ENCODE measurements around the gene PIAS2.
"Not testable (repeated sequence)": the region's sequence is repeated elsewhere in the genome, so short reads cannot be mapped to it uniquely, and the experiment has no call there.

Gene PIAS2

GRCh38 chr18:46833899-46834298 is 83.4 kb downstream of the PIAS2 start:
- DNase-seq (ENCODE audit: low read depth in 2 of 2, low spot score in 1 of 2) = no peak

DNA sequence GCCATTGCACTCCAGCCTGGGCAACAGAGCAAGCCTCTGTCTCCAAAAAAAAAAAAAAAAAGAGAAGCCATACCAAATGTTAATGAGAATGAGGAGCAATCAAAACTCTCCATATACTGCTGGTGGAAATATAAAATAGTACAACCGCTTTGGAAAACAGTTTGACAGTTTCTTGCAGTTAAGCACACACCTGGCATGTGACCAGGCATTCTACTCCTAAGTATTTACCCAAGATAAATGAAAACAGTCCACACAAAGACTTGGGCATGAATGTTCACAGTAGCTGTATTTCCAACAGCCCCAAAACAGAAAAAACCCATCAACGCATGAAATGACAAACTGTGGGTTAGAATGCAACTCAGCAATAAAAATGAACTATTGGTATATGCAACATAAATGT is 84.5 kb downstream of the PIAS2 start:
- no peak for DNase-seq (ENCODE audit: low read depth in 2 of 2, low spot score in 1 of 2)

DNA sequence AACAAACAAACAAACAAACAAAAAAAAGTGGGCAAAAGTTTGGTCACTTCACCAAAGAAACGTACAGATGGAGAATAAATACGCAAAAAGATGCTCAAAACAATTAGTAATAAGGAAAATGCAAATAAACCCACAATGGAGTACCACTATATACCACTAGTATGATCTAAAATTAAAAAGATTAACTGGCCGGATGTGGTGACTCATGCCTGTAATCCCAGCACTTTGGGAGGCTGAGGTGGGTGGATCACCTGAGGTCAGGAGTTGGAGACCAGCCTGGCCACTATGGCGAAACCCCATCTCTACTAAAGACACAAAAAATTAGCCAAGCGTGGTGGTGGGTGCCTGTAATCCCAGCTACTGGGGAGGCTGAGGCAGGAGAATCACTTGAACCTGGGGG is 84.9 kb downstream of the PIAS2 start:
- DNase-seq (ENCODE audit: low read depth in 2 of 2, low spot score in 1 of 2) = not testable (repeated sequence)

DNA sequence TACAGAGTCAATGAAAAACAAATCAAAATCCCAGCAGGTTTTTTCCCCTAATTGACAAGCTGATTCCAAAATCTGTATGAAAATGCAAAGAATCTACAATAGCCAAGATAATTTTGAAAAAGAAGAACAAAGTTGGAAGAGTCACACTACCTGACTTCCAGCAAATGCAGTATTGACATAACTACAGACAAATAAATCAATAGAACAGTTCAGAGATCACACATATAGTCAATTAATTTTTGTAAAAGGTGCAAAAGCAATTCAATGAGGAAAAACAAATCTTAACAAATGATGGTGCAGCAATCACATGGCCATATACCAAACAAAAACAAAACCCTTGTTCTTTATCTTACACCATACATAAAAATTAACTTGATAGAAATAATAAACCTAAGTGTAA is 85.9 kb downstream of the PIAS2 start:
- DNase-seq (ENCODE audit: low read depth in 2 of 2, low spot score in 1 of 2) = no peak

DNA sequence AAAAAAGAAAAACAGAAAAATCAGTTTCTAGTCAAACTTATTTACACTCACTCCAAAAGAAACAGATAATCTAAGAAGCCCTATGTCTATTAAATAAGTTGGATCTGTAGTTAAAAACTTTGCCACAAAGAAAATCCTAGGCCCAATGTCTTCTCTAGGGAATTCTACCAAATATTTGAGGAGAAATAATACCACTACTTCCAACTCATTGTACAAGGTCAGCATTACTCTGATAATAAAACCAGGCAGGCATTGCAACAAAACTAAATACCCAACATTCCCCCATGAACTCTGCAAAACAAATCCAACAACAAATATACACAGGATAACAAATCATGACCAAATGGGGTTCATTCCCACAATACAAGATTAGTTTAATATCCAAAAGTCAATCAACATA is 86.7 kb downstream of the PIAS2 start:
- DNase-seq (ENCODE audit: low read depth in 2 of 2, low spot score in 1 of 2) = no peak

GRCh38 chr18:46829947-46830346 is 87.4 kb downstream of the PIAS2 start:
- no peak for DNase-seq (ENCODE audit: low read depth in 2 of 2, low spot score in 1 of 2)

GRCh38 chr18:46829531-46829930 is 87.8 kb downstream of the PIAS2 start:
- no peak for DNase-seq (ENCODE audit: low read depth in 2 of 2, low spot score in 1 of 2)

DNA sequence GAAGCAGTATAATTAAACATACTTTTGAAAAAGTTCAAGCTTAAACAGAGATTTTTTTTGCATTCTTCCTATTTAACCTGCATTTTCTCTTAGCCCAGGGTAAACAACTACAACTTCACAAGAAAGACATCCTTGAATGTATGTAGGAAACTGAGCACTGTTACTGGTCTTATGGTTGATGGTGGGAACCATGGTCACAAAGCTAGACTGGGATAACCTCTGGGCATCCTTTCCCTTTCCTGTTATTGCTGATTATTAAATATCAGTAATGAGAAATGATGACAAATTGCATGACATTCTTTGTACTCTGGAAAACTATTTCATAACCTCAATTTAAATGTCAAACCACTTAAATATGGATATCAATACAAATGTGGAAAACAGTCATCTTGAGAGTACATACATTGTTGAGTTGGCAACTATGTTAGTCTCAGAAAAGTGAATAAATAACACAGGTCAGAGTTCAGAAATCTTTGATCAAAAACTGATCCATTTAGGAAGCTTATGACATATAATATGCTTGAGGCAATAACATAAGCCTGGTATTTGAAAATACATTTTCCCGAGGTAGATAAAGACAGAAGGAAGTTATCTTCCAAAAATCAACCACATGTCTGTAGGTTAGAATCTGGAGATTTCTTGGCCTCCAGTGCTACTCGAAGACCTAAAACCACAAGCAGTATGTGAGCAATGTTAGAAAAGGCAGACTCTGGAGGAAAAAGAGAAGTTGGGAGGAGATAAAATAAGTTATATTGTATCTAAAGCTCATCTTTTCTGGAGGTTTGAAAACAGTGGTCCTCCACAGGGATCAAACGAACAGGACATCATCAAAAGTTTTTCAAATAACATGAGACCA is 95.2 kb downstream of the PIAS2 start:
- no peak for DNase-seq (ENCODE audit: low read depth in 2 of 2, low spot score in 1 of 2)

- DNase-seq (ENCODE audit: low read depth in 2 of 2, low spot score in 1 of 2) = no peak
Observed at GRCh38 chr18:46820863-46821262, 96.4 kb downstream of the PIAS2 start.

DNA sequence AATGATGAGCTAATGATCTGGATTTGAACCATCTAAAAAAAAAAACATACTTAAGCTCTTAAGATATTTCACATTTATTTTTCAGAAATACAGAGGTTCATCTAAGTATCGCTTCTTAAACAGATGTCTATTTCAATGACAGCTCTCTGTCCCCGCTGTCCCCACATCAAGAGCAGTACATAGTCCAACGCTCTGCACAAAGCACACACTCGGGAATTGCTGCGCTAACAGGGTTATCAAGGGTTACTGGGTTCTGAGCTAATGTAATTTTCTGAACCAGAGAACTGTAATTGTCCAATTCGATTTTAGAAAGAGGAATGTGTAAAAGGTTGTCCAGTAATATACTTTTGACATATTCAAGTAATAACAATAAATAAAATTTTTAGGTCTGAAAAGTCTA is 101.6 kb downstream of the PIAS2 start:
- no peak for DNase-seq (ENCODE audit: low read depth in 2 of 2, low spot score in 1 of 2)

DNA sequence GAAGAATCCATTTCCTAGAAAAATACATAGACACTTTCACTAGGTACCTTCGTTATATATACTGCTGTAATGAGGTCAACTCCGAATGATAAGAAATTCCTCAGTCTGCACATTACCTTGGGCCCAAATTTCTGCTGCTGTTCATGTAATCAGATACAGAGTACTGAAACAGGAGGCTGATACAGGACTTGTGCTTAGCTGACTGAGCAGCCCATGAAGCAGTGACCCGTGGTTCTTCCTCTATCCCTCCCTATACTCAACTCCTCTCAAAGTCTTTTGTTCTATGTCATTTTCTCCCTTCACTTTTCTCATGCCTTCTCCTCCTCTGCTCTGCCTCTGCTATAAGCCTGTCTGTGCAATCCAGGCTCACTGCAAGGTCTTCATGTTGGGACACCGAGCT is 102.9 kb downstream of the PIAS2 start:
- no peak for DNase-seq (ENCODE audit: low read depth in 2 of 2, low spot score in 1 of 2)

- no peak for DNase-seq (ENCODE audit: low read depth in 2 of 2, low spot score in 1 of 2)
Observed at GRCh38 chr18:46812311-46812710, 105.0 kb downstream of the PIAS2 start.

- no peak for DNase-seq (ENCODE audit: low read depth in 2 of 2, low spot score in 1 of 2)
Observed at GRCh38 chr18:46810481-46811000, 106.8 kb downstream of the PIAS2 start.

- no peak for DNase-seq (ENCODE audit: low read depth in 2 of 2, low spot score in 1 of 2)
Observed at GRCh38 chr18:46809145-46809544, 108.2 kb downstream of the PIAS2 start.

DNA sequence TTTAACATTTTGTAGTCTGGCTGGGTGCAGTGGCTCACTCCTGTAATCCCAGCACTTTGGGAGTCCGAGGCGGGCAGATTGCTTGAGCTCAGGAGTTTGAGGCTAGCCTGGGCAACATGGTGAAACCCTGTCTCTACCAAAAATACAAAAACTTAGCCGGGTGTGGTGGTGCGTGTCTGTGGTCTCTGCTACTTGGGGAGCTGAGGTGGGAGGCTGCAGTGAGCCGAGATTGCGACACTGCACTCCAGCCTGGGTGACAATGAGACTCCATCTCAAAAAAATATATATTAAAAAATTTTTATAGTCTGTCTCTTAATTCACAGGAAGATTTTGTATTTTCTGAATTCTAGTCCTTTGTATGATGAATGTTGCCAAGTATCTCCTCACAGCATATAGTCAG is 121.4 kb downstream of the PIAS2 start:
- DNase-seq (ENCODE audit: low read depth in 2 of 2, low spot score in 1 of 2) = not testable (repeated sequence)

DNA sequence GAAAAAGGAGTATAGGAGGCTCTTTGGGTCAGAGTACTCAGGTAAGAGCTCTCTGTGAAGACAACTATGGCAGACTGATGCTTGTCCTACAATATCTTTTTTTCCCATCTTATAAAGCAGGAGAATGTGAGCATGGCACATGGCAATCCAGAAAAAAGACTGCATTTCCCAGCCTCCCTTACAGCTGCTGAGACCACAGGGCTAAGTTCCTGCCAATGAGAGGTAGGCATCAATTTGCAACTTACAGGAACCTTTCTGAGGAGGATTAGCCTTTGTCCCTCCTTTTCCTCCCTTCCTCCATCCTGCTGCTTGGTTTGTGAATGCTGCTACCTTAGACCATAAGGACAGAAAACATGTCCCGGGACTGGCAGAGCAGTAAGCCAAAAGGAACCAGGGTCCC is 122.7 kb downstream of the PIAS2 start:
- no peak for DNase-seq (ENCODE audit: low read depth in 2 of 2, low spot score in 1 of 2)

- no peak for DNase-seq (ENCODE audit: low read depth in 2 of 2, low spot score in 1 of 2)
Observed at GRCh38 chr18:46793565-46793964, 123.7 kb downstream of the PIAS2 start.

DNA sequence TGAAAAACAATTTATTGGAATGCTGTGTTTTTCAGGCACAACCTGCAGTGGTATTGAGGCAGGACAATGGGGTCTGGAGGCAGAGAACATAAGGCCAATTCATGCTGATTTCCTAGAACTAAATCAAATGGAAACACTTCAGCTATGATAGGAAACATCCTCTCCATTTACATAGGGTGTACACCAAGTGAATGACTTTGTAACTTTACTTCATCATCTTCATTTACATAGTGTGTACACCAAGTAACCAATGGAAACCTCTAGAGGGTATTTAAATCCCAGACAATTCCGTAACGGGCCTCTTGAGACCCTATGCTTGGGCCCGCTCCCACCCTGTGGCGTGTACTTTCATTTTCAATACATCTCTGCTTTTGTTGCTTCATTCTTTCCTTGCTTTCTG is 128.2 kb downstream of the PIAS2 start:
- DNase-seq (ENCODE audit: low read depth in 2 of 2, low spot score in 1 of 2) = no peak

DNA sequence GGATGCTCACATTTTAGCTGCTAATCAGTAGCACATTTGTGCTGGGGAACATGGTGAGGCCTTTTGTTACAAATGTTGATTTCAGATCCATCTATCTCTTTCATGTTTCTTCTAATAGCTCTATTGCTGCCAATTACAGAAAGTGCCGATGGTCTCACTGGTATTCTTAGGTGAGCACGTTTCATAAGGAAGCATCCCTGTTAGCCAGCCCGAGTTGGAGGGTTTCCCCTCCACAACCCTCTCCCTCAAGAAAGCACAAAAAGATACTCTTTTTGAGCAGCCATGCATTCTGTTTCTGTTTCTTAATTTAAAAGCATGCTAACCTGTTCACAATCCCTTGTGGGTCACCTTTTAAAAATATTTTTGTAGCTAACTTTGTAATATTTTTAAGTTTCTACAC is 129.6 kb downstream of the PIAS2 start:
- DNase-seq (ENCODE audit: low read depth in 2 of 2, low spot score in 1 of 2) = no peak

GRCh38 chr18:46772357-46772756 is 144.9 kb downstream of the PIAS2 start:
- DNase-seq (ENCODE audit: low read depth in 2 of 2, low spot score in 1 of 2) = no peak

DNA sequence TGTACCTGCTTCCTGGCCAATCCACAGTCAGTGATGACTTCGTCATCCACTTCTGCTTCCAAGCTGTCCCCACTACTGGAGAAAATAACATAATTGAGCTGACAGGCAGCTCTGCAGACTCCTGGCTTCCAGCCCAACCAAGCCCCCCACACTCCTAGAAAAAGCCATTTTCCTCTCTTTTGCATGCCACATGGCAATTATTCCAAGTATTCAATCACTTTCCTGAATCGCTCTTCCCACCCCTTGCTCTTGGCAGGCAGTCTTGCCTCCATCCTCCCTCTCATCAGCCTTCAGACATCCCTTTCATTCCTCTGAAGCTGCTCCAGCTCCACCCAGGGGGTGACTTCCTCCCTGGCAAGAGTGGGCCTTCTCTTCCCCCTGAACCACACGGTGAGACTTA is 146.2 kb downstream of the PIAS2 start:
- no peak for DNase-seq (ENCODE audit: low read depth in 2 of 2, low spot score in 1 of 2)

- DNase-seq (ENCODE audit: low read depth in 2 of 2, low spot score in 1 of 2) = no peak
Observed at GRCh38 chr18:46770708-46771107, 146.6 kb downstream of the PIAS2 start.
